ENCODE results near the gene MNT. TPM values are rescaled to one million over a fixed set of nuclear protein-coding genes. Genes with fewer than 3 reads are reported as not detected.

The MNT gene
- polyA plus RNA-seq (2011; rRNA removed) (4.5 and 5.7 TPM in 2 replicates), polyA plus RNA-seq (2017; fragmentation: RNase III; extraction: RNeasy Plus Mini Kit Qiagen cat#74134 plus additional on column Dnase treatment) (22.7 to 30.8 TPM (median 25.9 TPM) in 3 replicates), polyA minus RNA-seq (2011; rRNA and poly(A)+ RNA removed) (3.8 and 4.9 TPM in 2 replicates)
- polyA plus RNA-seq (2012; cell fraction: cytosol; rRNA removed) = 10.5 and 12.2 TPM in 2 replicates
- 54.0 and 59.8 TPM in 2 replicates for polyA plus RNA-seq (2012; cell fraction: nucleus; rRNA removed)

DNA sequence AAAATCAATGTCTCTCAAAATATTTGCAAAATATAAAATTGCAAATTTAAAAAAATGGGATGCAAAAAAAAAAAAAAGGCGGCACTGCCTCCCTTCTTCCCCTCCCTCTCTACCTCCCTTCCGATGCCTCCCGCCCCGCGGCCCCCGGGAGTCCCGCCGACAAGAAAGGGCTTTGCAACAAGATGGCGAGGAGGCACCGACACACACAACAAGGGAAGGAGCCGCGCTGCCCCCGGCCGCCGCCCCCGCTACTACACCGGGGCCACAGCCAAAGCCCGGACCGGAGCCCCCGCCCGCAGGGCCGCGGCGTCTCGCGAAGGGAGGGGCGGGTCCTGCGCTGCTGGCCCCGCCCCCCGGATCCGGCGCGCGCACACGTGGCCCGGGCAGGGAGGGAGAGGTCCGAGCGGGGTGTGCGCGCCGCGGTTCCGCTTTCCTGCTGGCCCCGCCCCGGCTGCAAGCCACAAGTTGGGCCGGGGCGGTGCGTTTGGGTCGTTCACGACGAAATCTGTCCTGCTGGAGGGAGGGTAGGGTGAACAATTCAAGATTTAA, at the start of gene MNT:
TSS of gene MNT (minus strand) at position 184 of the 549 bp plus-strand sequence. CDS start 348 bp downstream, outside the sequence.
- FAIRE-seq (no peak), ATAC-seq (peak; percentile 15 to 37), DNase-seq (ENCODE audit: low read depth in 1 of 2, low spot score in 1 of 2) (peak; percentile 93 to 97)
- under 1% methylated on average over 23 of the region's 51 CpGs for WGBS (ENCODE audit: missing lambda C conversion rate)
- CTCF ChIA-PET = interaction anchor here (1.1 to 28.1 kb wide), 5 partner anchors 10 to 33 kb away, joined by 3 to 1099 read pairs (median 7); no protein-coding TSS in a partner anchor
- H3K27ac ChIP-seq = peak within 1 kb of the TSS; percentile 95 to 97
- H3K9me3 ChIP-seq = no peaks in the 10 kb centered on the region
- peak; percentile 97 for TF ChIP-seq MAZ (IDR thresholded peaks at IDR 0.05; ENCODE audit: borderline replicate concordance, low read depth, low read length)
- no peak; the same call in 1 of the 2 replicates for TF ChIP-seq PHF8 (IDR thresholded peaks at IDR 0.05; ENCODE audit: borderline replicate concordance, low read depth)
- peak; percentile 81; the same call in 1 of the 2 replicates for TF ChIP-seq RARB (CRISPR knock-in tag; IDR thresholded peaks at IDR 0.05)
- TF ChIP-seq HDAC2 (IDR thresholded peaks at IDR 0.05) = no peak
- TF ChIP-seq POLR2A (IDR thresholded peaks at IDR 0.05; ENCODE audit: low read length) = 0 out of 2 replicates have a peak, but pooled peaks have one; percentile 18
- TF ChIP-seq TFCP2L1 (CRISPR knock-in tag; IDR thresholded peaks at IDR 0.05) = peak; percentile 56; the same call in 1 of the 2 replicates
- TF ChIP-seq TP53 (CRISPR knock-in tag; IDR thresholded peaks at IDR 0.05) = peak; percentile 35; the same call in 1 of the 2 replicates
- TF ChIP-seq JUN (IDR thresholded peaks at IDR 0.05) = peak in 1 of 2 experiments; percentile 9; a peak in 2 of 5 replicates
- TF ChIP-seq HOXB13 (CRISPR knock-in tag; IDR thresholded peaks at IDR 0.05; ENCODE audit: low read depth) = no peak
- no peak for TF ChIP-seq EHMT2 (IDR thresholded peaks at IDR 0.05; ENCODE audit: low read depth)
- TF ChIP-seq, protein P1, sequence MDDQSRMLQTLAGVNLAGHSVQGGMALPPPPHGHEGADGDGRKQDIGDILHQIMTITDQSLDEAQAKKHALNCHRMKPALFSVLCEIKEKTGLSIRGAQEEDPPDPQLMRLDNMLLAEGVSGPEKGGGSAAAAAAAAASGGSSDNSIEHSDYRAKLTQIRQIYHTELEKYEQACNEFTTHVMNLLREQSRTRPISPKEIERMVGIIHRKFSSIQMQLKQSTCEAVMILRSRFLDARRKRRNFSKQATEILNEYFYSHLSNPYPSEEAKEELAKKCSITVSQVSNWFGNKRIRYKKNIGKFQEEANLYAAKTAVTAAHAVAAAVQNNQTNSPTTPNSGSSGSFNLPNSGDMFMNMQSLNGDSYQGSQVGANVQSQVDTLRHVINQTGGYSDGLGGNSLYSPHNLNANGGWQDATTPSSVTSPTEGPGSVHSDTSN (IDR thresholded peaks at IDR 0.05) = 0 out of 2 replicates have a peak, but pooled peaks have one; percentile 22
- 0 out of 2 replicates have a peak, but pooled peaks have one; percentile 7 for TF ChIP-seq RFX5 (IDR thresholded peaks at IDR 0.05)
- peak; percentile 83 for TF ChIP-seq MYC (IDR thresholded peaks at IDR 0.05; ENCODE audit: borderline replicate concordance, low read length)
- TF ChIP-seq SREBF2 (IDR thresholded peaks at IDR 0.05) = 0 out of 2 replicates have a peak, but pooled peaks have one; percentile 12
- TF ChIP-seq HOXB5 (CRISPR knock-in tag; IDR thresholded peaks at IDR 0.05) = 0 out of 2 replicates have a peak, but pooled peaks have one; percentile 52
- TF ChIP-seq, protein P2, sequence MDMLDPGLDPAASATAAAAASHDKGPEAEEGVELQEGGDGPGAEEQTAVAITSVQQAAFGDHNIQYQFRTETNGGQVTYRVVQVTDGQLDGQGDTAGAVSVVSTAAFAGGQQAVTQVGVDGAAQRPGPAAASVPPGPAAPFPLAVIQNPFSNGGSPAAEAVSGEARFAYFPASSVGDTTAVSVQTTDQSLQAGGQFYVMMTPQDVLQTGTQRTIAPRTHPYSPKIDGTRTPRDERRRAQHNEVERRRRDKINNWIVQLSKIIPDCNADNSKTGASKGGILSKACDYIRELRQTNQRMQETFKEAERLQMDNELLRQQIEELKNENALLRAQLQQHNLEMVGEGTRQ (IDR thresholded peaks at IDR 0.05) = peak; percentile 41
- TF ChIP-seq GATA3 (IDR thresholded peaks at IDR 0.05; ENCODE audit: borderline replicate concordance) = peak; percentile 38
- TF ChIP-seq CHD4 (IDR thresholded peaks at IDR 0.05; ENCODE audit: borderline replicate concordance) = no peak
- peak; percentile 75; the same call in 1 of the 3 replicates for TF ChIP-seq BCL3 (IDR thresholded peaks at IDR 0.05)
- POLR2A ChIA-PET = interaction anchor here (1.0 to 2.6 kb wide), 6 partner anchors 9 to 192 kb away, joined by 3 to 51 read pairs (median 10); partner anchors contain the start of genes PAFAH1B1, SGSM2 and TSR1
- H3K4me2 ChIP-seq = peak within 1 kb of the TSS; percentile 99
- H3K4me3 ChIP-seq = peak within 1 kb of the TSS; percentile 99
- peaks cover 60% of the 10 kb centered on the region for H3K4me1 ChIP-seq

DNA sequence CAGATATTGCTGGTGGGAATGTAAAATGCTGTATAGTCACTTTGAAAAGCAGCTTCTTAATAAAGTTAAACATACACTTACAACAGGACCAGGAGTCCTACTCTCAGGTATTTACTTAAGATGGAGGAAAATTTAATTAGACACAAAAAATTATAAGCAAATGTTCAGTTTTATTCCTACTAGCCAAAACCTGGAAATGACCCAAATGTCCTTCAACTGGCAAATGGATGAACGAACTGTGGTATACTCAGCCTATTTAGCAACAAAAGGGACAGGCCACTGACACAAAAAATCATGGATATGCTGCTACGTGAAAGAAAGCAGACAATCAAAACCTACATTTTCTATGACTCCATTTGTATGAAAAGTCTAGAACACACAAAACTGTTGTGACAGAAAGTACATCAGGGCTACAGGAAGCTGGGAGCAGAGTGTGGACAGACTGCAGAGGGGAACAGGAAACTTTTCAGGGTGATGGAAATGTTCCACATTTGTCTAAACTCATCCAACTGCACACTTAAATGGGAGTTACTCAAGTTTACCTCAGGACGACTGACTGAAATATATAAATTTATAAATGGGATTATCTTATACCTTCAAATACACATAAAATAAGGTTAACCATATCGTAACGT, 49.3 kb upstream of the MNT start:
- no peaks in the 10 kb centered on the region; the same call in 2 of the 3 replicates for H3K9me3 ChIP-seq
- CTCF ChIA-PET = interaction anchor here (1.0 to 2.2 kb wide), 3 partner anchors 16 to 261 kb away, joined by 3 to 4 read pairs (median 3); no protein-coding TSS in a partner anchor
- no peak overlapping the region for H3K27ac ChIP-seq
- no peak overlapping the region for H3K4me3 ChIP-seq
- no peak for FAIRE-seq
- 83% methylated on average over 5 of the region's 5 CpGs for WGBS (ENCODE audit: missing lambda C conversion rate)
- ATAC-seq = no peak
- DNase-seq (ENCODE audit: low read depth in 1 of 2, low spot score in 1 of 2) = no peak
- H3K4me2 ChIP-seq = no peak overlapping the region
- POLR2A ChIA-PET = no interaction called here
- no peaks in the 10 kb centered on the region; the same call in 2 of the 3 replicates for H3K4me1 ChIP-seq
- no peak for TF ChIP-seq TFCP2L1 (CRISPR knock-in tag; IDR thresholded peaks at IDR 0.05)
- no peak for TF ChIP-seq POLR2AphosphoS2 (conservative IDR thresholded peaks at IDR 0.05; ENCODE audit: low read length)
- no peak for TF ChIP-seq ZC3H11A (IDR thresholded peaks at IDR 0.05)
- TF ChIP-seq ZFP36 (IDR thresholded peaks at IDR 0.05; ENCODE audit: borderline replicate concordance, partially characterized antibody) = no peak
- no peak for TF ChIP-seq RARB (CRISPR knock-in tag; IDR thresholded peaks at IDR 0.05)
- TF ChIP-seq HOXA7 (CRISPR knock-in tag; IDR thresholded peaks at IDR 0.05) = no peak
- TF ChIP-seq RAD21 (conservative IDR thresholded peaks at IDR 0.05 in 1 of 2, IDR thresholded peaks at IDR 0.05 in 1 of 2) = no peak
- TF ChIP-seq TP53 (CRISPR knock-in tag; IDR thresholded peaks at IDR 0.05) = no peak
- no peak for TF ChIP-seq JUNB (IDR thresholded peaks at IDR 0.05)
- no peak for TF ChIP-seq EHF (CRISPR knock-in tag; IDR thresholded peaks at IDR 0.05)
- no peak for TF ChIP-seq CEBPB (IDR thresholded peaks at IDR 0.05)
- TF ChIP-seq BCL3 (IDR thresholded peaks at IDR 0.05) = no peak
- TF ChIP-seq SREBF2 (IDR thresholded peaks at IDR 0.05) = no peak
- no peak for TF ChIP-seq CBX2 (IDR thresholded peaks at IDR 0.05; ENCODE audit: borderline replicate concordance, low read depth)
